ENCODE results near the gene TTC4.

Gene TTC4, protein sequence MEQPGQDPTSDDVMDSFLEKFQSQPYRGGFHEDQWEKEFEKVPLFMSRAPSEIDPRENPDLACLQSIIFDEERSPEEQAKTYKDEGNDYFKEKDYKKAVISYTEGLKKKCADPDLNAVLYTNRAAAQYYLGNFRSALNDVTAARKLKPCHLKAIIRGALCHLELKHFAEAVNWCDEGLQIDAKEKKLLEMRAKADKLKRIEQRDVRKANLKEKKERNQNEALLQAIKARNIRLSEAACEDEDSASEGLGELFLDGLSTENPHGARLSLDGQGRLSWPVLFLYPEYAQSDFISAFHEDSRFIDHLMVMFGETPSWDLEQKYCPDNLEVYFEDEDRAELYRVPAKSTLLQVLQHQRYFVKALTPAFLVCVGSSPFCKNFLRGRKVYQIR

DNA sequence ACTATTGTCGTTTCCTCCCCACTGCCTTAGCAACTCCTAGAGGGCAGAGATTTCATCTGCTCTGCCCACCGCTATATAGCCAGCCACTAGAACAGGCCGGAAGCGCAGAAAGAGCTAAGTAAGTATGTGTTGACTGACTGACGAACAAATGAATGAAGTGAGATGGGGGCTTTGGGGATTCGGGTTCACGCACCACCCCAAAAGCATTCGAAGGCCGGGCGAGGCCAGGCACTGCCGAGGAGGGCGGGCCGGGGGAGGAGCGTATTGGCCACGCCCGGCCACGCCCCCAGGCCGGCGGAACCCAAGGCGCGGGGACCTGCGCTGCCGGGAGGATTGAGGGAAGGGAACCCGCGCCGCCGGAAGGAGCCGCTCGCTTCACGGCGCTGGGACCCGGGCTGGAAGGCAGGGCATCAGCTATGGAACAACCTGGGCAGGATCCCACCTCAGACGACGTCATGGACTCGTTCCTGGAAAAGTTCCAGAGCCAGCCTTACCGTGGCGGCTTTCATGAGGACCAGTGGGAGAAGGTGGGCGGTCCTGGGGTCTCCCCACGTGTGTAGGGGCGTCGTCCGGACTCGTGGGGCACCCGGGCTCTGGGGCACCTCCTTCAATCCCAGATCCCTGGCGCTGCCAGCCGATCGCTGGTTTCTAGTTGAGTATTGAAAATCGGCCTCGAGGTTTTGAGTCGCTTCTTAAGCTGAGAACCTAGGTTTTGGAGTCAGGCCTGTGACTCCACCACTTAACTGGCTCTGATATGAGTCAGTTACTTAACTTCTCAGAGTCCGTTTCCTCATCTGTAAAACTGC is at the start of gene TTC4:
Gene TTC4, plus strand, starts transcription at position 369 of the 806 bp plus-strand sequence. Its CDS starts 48 bp downstream, at position 417.
- peak within 1 kb of the TSS; percentile 94 for H3K4me3 ChIP-seq (ENCODE audit: low read length)
- no peaks in the 10 kb centered on the region for H3K36me3 ChIP-seq (ENCODE audit: control insufficient read depth, insufficient read depth, low read length)
- peak within 1 kb of the TSS; percentile 84 for H3K9ac ChIP-seq (ENCODE audit: low read length)
- peaks cover 8% of the 10 kb centered on the region for H3K4me1 ChIP-seq (ENCODE audit: control insufficient read depth, insufficient read depth, low read length)
- no peaks in the 10 kb centered on the region for H3K27me3 ChIP-seq (ENCODE audit: control insufficient read depth, insufficient read depth, low read length)
- H3K9me3 ChIP-seq (ENCODE audit: control insufficient read depth, low read length): no peaks in the 10 kb centered on the region

DNA sequence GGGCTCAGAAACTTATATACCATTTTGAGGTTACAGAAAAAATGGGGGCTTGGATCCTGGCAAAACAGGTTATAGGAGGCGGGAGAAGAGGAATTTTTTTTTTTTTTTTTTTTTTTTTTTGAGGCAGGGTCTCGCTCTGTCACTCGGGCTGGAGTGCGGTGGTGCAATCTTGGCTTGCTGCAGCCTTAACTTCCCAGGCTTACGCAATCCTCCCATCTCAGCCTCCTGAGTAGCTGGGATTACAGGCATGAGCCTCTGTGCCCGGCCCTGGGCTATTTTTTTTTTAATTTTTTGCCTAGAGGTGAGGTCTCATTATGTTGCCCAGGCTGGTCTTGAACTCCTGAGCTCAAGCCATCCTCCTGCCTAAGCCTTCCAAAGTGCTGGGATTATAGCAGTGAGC is 49.3 kb upstream of the TTC4 start:
- Histone ChIP-seq H3K27me3 (ENCODE audit: control insufficient read depth, insufficient read depth, low read length) (no peaks in the 10 kb centered on the region), H3K9me3 (ENCODE audit: control insufficient read depth, low read length) (no peaks in the 10 kb centered on the region), H3K4me1 (ENCODE audit: control insufficient read depth, insufficient read depth, low read length) (no peaks in the 10 kb centered on the region), H3K4me3 (ENCODE audit: low read length) (no peak overlapping the region), H3K36me3 (ENCODE audit: control insufficient read depth, insufficient read depth, low read length) (no peaks in the 10 kb centered on the region), H3K9ac (ENCODE audit: low read length) (no peak overlapping the region)

DNA sequence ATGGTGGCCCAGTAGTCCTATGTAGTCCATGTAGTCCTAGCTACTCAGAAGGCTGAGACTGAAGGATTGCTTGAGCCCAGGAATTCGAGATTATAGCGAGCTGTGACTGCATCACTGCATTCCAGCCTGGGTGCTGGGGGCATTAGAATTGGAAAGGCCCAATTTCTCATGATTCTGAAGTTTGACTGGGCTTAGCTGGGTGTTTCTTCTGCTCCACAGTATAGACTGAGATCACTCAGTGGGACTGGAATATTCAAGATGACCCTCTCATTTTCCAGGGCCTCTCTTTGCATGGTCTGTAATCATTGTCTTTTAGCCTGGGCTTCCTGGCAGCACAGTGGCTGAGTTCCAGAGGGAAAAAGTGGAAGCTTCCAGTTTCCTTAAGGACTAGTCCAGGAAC is 47.9 kb upstream of the TTC4 start:
- Histone ChIP-seq H3K4me3 (ENCODE audit: low read length) (no peak overlapping the region), H3K27me3 (ENCODE audit: control insufficient read depth, insufficient read depth, low read length) (no peaks in the 10 kb centered on the region), H3K9me3 (ENCODE audit: control insufficient read depth, low read length) (no peaks in the 10 kb centered on the region), H3K36me3 (ENCODE audit: control insufficient read depth, insufficient read depth, low read length) (no peaks in the 10 kb centered on the region), H3K9ac (ENCODE audit: low read length) (no peak overlapping the region), H3K4me1 (ENCODE audit: control insufficient read depth, insufficient read depth, low read length) (no peaks in the 10 kb centered on the region)

DNA sequence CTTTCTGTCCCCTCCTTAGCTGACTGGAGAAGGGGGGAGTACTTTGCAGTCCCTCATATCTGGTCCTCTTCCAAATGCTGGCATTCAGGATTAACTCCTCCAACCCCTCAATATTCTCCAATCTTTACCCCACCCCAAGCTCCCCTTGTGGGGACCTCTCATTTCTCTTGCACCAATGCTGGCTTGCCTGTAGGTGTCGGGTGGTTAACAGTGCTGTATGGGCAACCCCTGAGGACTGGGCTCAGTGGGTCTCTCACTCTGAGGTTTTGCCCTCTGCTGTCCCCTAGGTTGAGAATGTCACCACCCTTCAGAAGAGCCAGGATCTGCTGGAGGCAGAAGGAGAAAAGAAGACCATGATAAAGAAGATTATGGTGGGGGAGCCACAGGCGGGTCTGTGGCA is 47.1 kb upstream of the TTC4 start:
- Histone ChIP-seq H3K27me3 (ENCODE audit: control insufficient read depth, insufficient read depth, low read length) (no peaks in the 10 kb centered on the region), H3K4me3 (ENCODE audit: low read length) (no peak overlapping the region), H3K4me1 (ENCODE audit: control insufficient read depth, insufficient read depth, low read length) (no peaks in the 10 kb centered on the region), H3K9me3 (ENCODE audit: control insufficient read depth, low read length) (no peaks in the 10 kb centered on the region), H3K9ac (ENCODE audit: low read length) (no peak overlapping the region), H3K36me3 (ENCODE audit: control insufficient read depth, insufficient read depth, low read length) (no peaks in the 10 kb centered on the region)

DNA sequence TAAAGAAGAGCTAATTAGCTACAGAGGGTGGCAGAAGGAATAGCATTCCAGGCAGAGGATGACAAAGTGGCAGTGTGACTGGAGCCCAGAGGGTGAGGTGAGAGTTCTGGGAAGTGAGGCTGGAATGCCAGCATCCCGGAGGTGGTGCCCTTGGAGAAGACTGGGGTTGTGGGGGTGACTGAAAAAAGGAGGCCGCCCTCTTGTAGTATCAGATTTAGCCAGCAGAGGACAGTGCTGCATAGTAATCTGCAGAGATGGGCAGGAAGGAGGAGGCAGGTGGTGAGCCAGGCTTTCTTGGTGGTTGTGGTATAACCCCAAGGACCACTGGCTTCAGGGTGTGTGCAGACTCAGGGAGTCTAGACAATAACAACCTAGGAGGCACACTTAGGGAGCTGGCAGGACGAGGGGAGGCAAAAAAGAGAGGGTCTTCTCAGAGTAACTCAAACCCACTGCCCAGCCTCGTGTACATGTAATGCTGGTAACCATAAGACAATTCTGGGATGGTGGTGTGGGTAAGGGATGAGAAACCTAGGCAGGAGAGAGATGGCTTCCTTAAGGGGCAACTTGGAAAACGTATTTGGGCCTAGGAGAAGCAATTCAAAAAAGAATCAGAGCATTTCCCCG is 43.6 kb upstream of the TTC4 start:
- no peaks in the 10 kb centered on the region for H3K9me3 ChIP-seq (ENCODE audit: control insufficient read depth, low read length)
- H3K4me3 ChIP-seq (ENCODE audit: low read length): no peak overlapping the region
- H3K27me3 ChIP-seq (ENCODE audit: control insufficient read depth, insufficient read depth, low read length): no peaks in the 10 kb centered on the region
- H3K9ac ChIP-seq (ENCODE audit: low read length): no peak overlapping the region
- H3K36me3 ChIP-seq (ENCODE audit: control insufficient read depth, insufficient read depth, low read length): no peaks in the 10 kb centered on the region
- H3K4me1 ChIP-seq (ENCODE audit: control insufficient read depth, insufficient read depth, low read length): no peaks in the 10 kb centered on the region

DNA sequence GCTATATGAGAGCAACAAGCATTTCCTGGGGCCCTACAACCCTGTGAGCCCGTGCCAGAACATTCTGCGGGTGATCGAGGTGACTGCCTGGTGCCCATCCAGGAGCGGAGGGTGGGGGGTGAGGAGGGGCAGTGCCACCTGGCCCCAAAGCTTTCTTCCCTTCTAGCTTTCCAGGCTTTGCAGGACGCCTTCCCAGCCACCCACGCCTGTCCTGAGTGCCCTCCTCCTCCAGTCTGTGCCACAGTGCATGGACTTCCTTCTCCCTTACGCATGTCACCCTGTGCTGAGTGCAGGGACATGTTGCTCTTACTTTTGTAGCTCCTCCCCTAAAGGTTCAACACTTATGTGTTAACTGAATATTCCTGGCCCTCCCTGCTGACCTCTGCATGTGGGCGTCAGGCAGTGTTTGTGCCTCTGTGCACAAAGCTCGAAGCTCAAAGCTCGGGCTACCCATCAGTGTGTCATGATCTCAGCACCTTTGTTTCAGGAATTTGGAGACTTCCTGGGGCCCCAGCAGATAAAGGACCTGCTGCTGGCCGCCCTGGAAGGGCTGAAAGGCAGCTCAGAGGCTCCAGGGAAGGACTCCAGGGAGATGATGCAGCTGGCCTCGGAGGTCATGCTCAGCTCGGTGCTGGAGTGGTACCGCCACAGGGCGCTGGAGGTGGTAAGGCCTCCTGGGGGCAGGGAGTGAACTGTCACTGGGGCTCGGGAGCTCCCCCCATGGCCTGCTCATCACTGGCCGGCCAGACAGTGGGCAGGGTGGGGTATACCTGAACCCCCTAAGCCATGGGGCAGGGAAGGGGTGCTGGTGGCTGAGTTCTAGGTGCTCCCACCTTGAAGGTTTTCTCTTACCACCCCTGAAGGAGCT is 36.7 kb upstream of the TTC4 start:
- Histone ChIP-seq H3K4me3 (ENCODE audit: low read length) (no peak overlapping the region), H3K27me3 (ENCODE audit: control insufficient read depth, insufficient read depth, low read length) (no peaks in the 10 kb centered on the region)

DNA sequence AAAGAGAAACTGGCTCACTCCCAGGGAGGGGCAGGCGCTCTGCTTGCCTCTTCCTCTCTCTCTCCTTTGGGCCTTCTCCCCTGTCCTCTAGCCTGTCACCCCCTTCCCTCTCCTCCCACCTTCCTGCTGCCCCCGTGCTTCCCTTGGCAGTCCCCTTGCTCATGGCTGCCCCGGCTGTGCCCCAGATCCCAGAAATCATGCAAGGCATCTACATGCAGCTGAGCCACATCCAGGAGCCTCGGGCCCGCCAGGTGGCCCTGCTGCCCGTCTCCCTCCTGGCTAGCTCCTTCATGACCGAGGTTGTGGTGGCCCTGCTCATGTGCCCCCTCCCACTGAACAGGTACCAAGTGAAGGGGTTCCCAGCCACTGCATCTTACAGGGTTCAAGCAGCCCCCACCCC is 36.0 kb upstream of the TTC4 start:
- H3K4me3 ChIP-seq (ENCODE audit: low read length): no peak overlapping the region
- H3K36me3 ChIP-seq (ENCODE audit: control insufficient read depth, insufficient read depth, low read length): no peaks in the 10 kb centered on the region
- H3K27me3 ChIP-seq (ENCODE audit: control insufficient read depth, insufficient read depth, low read length): no peaks in the 10 kb centered on the region
- no peak overlapping the region for H3K9ac ChIP-seq (ENCODE audit: low read length)
- H3K9me3 ChIP-seq (ENCODE audit: control insufficient read depth, low read length): no peaks in the 10 kb centered on the region
- no peaks in the 10 kb centered on the region for H3K4me1 ChIP-seq (ENCODE audit: control insufficient read depth, insufficient read depth, low read length)

More for the DNA sequence above, 36.7 kb upstream of the TTC4 start:
- Histone ChIP-seq H3K4me1 (ENCODE audit: control insufficient read depth, insufficient read depth, low read length) (no peaks in the 10 kb centered on the region), H3K36me3 (ENCODE audit: control insufficient read depth, insufficient read depth, low read length) (no peaks in the 10 kb centered on the region), H3K9ac (ENCODE audit: low read length) (no peak overlapping the region), H3K9me3 (ENCODE audit: control insufficient read depth, low read length) (no peaks in the 10 kb centered on the region)

DNA sequence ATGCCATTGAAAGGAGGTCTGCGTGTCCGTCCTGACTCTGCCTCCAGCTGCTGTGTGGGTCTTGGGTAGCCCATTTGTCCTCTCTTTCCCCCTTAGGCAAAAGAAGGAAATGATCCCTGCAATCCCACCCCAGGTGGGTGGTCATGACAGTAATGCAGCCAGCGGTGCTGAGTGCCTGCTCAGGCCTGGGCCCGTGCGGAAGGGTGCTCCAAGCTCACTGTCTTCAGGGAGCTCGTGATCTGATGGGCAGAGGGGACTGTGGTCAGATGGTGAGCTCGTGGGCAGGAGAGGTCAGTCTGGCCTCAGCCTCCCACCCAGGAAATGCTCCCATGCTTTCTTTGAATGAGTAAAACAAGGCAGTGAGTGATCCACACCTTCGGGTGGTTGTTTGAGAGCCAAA is 35.3 kb upstream of the TTC4 start:
- no peaks in the 10 kb centered on the region for H3K9me3 ChIP-seq (ENCODE audit: control insufficient read depth, low read length)
- H3K36me3 ChIP-seq (ENCODE audit: control insufficient read depth, insufficient read depth, low read length): no peaks in the 10 kb centered on the region
- H3K27me3 ChIP-seq (ENCODE audit: control insufficient read depth, insufficient read depth, low read length): no peaks in the 10 kb centered on the region

DNA sequence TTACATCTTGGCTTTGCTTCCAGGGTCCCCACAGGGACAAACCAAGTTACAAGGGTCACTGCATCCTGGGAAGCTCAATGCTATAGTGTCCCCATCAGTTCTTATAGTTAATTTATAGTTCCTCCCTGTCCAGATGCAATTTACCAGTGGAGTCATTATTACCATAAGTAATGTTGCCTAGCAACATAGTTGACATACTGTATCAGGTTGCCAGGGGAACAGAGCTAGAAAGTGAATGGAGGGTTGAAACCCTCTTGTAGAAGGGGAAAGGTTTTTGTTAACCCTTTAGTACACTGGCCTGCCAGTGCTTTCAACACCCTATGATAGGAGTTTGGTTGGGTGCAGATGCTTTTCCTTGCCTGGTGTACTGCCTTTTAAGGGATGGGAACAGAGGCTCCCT is 34.3 kb upstream of the TTC4 start:
- no peaks in the 10 kb centered on the region for H3K9me3 ChIP-seq (ENCODE audit: control insufficient read depth, low read length)
- H3K4me1 ChIP-seq (ENCODE audit: control insufficient read depth, insufficient read depth, low read length): no peaks in the 10 kb centered on the region
- no peaks in the 10 kb centered on the region for H3K36me3 ChIP-seq (ENCODE audit: control insufficient read depth, insufficient read depth, low read length)
- H3K27me3 ChIP-seq (ENCODE audit: control insufficient read depth, insufficient read depth, low read length): no peaks in the 10 kb centered on the region
- H3K4me3 ChIP-seq (ENCODE audit: low read length): no peak overlapping the region
- H3K9ac ChIP-seq (ENCODE audit: low read length): no peak overlapping the region

More for the DNA sequence above, 35.3 kb upstream of the TTC4 start:
- Histone ChIP-seq H3K9ac (ENCODE audit: low read length) (no peak overlapping the region), H3K4me1 (ENCODE audit: control insufficient read depth, insufficient read depth, low read length) (no peaks in the 10 kb centered on the region), H3K4me3 (ENCODE audit: low read length) (no peak overlapping the region)

DNA sequence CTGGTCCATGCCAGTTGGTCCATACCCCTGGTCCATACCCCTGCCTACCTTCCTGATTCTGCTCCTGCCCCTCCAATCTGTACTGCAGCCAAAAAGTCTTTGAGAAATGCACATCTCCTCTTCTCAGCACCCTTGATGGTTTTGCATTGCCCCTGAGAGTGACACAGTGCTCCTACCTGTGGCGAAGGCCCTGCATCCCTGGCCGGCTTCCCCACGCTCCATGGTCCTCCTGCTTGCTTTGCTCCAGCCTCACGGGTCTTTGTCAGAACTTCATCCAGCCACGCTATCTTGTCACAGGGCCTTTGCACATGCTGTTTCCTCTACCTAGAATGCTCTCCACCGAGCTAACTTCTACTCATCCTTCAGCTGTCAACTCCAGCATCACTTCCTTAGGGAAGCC is 32.2 kb upstream of the TTC4 start:
- Histone ChIP-seq H3K9ac (ENCODE audit: low read length) (no peak overlapping the region), H3K4me3 (ENCODE audit: low read length) (no peak overlapping the region), H3K9me3 (ENCODE audit: control insufficient read depth, low read length) (no peaks in the 10 kb centered on the region), H3K36me3 (ENCODE audit: control insufficient read depth, insufficient read depth, low read length) (no peaks in the 10 kb centered on the region), H3K27me3 (ENCODE audit: control insufficient read depth, insufficient read depth, low read length) (no peaks in the 10 kb centered on the region), H3K4me1 (ENCODE audit: control insufficient read depth, insufficient read depth, low read length) (no peaks in the 10 kb centered on the region)

DNA sequence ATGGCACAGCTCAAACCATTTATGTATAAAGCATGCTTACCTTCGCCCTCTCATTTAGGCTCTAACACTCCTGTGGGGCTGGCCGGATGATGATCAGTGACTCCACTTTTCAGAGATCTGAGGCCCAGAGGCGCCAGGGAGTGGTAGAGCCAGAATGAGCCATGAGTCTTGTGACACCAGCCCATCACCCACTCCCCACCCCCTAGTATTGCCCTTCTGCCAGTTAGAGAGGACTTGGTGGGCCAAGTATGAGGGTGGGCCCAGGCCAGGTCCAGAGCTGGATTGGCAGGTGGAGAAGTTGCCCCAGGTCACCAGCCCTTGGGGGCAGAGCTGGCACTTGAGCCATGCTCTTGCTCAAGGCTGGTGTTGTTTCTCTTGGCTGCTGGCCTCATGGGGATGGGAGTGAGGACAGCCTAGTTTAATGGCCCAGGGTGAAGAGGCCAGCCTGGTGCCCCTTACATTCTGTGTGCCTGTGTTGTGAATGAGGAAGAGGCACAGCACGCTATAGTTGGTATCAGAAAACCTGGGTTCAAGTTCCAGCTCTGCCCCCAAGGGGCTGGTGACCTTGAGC is 30.2 kb upstream of the TTC4 start:
- Histone ChIP-seq H3K9me3 (ENCODE audit: control insufficient read depth, low read length) (no peaks in the 10 kb centered on the region), H3K27me3 (ENCODE audit: control insufficient read depth, insufficient read depth, low read length) (no peaks in the 10 kb centered on the region), H3K4me3 (ENCODE audit: low read length) (no peak overlapping the region), H3K9ac (ENCODE audit: low read length) (no peak overlapping the region), H3K36me3 (ENCODE audit: control insufficient read depth, insufficient read depth, low read length) (no peaks in the 10 kb centered on the region), H3K4me1 (ENCODE audit: control insufficient read depth, insufficient read depth, low read length) (no peaks in the 10 kb centered on the region)
